ENCODE results near the gene PKNOX1. TPM values are rescaled to one million over a fixed set of nuclear protein-coding genes. Genes with fewer than 3 reads are reported as not detected.

PKNOX1 gene
- total and polyA plus RNA-seq, 2 of the 13 experiments (the other 11 are each of a cell fraction or from before 2014, with no cell fraction given): 7.9 to 16.2 TPM

DNA sequence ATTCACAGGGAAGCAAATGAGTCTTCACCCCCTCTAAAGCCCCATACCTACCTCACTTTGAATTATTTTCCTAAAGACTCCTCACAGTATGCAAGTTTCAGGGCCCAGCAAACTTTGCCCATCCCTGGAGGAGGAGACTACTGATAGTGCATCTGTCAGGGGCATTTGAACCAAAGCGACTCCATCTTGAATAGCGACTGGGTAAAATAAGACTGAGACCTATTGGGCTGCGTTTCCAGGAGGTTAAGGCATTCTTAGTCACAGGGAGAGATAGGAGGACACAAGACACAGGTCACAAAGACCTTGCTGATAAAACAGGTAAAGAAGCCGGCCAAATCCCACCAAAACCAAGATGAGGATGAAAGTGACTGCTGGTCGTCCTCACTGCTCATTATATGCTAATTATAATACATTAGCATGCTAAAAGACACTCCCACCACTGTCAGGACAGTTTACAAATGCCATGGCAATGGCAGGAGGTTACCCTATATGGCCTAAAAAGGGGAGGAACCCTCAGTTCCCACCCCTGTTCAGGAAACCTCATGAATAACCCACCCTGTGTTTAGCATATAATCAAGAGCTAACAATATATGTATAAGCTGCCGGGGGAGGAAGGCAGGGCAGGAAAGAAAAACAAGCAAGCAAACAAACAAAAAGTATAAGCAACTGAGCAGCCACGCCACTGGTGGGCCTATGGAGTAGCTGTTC, 3.3 kb upstream of the PKNOX1 start (continued):
- TF ChIP-seq KLF12 (CRISPR knock-in tag; IDR thresholded peaks at IDR 0.05; ENCODE audit: borderline replicate concordance): no peak
- TF ChIP-seq MED1 (CRISPR knock-in tag; IDR thresholded peaks at IDR 0.05): no peak
- no peak for TF ChIP-seq SMC3 (IDR thresholded peaks at IDR 0.05; ENCODE audit: low read length)
- no peak for TF ChIP-seq HNRNPUL1 (IDR thresholded peaks at IDR 0.05; ENCODE audit: low read depth, low read length)
- TF ChIP-seq, protein P1, sequence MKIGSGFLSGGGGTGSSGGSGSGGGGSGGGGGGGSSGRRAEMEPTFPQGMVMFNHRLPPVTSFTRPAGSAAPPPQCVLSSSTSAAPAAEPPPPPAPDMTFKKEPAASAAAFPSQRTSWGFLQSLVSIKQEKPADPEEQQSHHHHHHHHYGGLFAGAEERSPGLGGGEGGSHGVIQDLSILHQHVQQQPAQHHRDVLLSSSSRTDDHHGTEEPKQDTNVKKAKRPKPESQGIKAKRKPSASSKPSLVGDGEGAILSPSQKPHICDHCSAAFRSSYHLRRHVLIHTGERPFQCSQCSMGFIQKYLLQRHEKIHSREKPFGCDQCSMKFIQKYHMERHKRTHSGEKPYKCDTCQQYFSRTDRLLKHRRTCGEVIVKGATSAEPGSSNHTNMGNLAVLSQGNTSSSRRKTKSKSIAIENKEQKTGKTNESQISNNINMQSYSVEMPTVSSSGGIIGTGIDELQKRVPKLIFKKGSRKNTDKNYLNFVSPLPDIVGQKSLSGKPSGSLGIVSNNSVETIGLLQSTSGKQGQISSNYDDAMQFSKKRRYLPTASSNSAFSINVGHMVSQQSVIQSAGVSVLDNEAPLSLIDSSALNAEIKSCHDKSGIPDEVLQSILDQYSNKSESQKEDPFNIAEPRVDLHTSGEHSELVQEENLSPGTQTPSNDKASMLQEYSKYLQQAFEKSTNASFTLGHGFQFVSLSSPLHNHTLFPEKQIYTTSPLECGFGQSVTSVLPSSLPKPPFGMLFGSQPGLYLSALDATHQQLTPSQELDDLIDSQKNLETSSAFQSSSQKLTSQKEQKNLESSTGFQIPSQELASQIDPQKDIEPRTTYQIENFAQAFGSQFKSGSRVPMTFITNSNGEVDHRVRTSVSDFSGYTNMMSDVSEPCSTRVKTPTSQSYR (CRISPR knock-in tag; IDR thresholded peaks at IDR 0.05; ENCODE audit: borderline replicate concordance): no peak
- TF ChIP-seq ZBTB21 (CRISPR knock-in tag; IDR thresholded peaks at IDR 0.05): no peak
- TF ChIP-seq, protein P2, sequence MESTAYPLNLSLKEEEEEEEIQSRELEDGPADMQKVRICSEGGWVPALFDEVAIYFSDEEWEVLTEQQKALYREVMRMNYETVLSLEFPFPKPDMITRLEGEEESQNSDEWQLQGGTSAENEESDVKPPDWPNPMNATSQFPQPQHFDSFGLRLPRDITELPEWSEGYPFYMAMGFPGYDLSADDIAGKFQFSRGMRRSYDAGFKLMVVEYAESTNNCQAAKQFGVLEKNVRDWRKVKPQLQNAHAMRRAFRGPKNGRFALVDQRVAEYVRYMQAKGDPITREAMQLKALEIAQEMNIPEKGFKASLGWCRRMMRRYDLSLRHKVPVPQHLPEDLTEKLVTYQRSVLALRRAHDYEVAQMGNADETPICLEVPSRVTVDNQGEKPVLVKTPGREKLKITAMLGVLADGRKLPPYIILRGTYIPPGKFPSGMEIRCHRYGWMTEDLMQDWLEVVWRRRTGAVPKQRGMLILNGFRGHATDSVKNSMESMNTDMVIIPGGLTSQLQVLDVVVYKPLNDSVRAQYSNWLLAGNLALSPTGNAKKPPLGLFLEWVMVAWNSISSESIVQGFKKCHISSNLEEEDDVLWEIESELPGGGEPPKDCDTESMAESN (CRISPR knock-in tag; conservative IDR thresholded peaks at IDR 0.05): no peak
- TF ChIP-seq, protein P3, sequence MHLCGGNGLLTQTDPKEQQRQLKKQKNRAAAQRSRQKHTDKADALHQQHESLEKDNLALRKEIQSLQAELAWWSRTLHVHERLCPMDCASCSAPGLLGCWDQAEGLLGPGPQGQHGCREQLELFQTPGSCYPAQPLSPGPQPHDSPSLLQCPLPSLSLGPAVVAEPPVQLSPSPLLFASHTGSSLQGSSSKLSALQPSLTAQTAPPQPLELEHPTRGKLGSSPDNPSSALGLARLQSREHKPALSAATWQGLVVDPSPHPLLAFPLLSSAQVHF (CRISPR knock-in tag; IDR thresholded peaks at IDR 0.05): no peak
- TF ChIP-seq, protein P4, sequence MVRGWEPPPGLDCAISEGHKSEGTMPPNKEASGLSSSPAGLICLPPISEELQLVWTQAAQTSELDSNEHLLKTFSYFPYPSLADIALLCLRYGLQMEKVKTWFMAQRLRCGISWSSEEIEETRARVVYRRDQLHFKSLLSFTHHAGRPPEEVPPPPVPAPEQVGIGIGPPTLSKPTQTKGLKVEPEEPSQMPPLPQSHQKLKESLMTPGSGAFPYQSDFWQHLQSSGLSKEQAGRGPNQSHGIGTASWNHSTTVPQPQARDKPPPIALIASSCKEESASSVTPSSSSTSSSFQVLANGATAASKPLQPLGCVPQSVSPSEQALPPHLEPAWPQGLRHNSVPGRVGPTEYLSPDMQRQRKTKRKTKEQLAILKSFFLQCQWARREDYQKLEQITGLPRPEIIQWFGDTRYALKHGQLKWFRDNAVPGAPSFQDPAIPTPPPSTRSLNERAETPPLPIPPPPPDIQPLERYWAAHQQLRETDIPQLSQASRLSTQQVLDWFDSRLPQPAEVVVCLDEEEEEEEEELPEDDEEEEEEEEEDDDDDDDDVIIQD (CRISPR knock-in tag; IDR thresholded peaks at IDR 0.05; ENCODE audit: low read depth): no peak
